ENCODE measurements around the gene FKBP1B. TPM values are rescaled to one million over a fixed set of nuclear protein-coding genes. Genes with fewer than 3 reads are reported as not detected.
A peak's percentile ranks its signal among the peaks of the same experiment; 100 is the strongest.

FKBP1B gene
- total RNA-seq, 1 donor from 2014 or later: 20.6 TPM

GRCh38 chr2:24017711-24018110, 31.8 kb upstream of the FKBP1B start:
- no peak overlapping the region for H3K4me3 ChIP-seq (ENCODE audit: low read depth, low read length)
- DNase-seq (ENCODE audit: low read depth): no peak
- no peak for TF ChIP-seq CTCF (conservative IDR thresholded peaks at IDR 0.05; ENCODE audit: low read depth, low read length)

GRCh38 chr2:24018241-24018640, 31.3 kb upstream of the FKBP1B start:
- H3K4me3 ChIP-seq (ENCODE audit: low read depth, low read length): no peak overlapping the region

GRCh38 chr2:24019729-24020128, 29.8 kb upstream of the FKBP1B start:
- no peak for TF ChIP-seq CTCF (conservative IDR thresholded peaks at IDR 0.05; ENCODE audit: low read depth, low read length)
- DNase-seq (ENCODE audit: low read depth): no peak
- H3K4me3 ChIP-seq (ENCODE audit: low read depth, low read length): no peak overlapping the region

More at GRCh38 chr2:24018241-24018640, 31.3 kb upstream of the FKBP1B start:
- TF ChIP-seq CTCF (conservative IDR thresholded peaks at IDR 0.05; ENCODE audit: low read depth, low read length): no peak
- no peak for DNase-seq (ENCODE audit: low read depth)

- TF ChIP-seq CTCF (conservative IDR thresholded peaks at IDR 0.05; ENCODE audit: low read depth, low read length): no peak
- no peak overlapping the region for H3K4me3 ChIP-seq (ENCODE audit: low read depth, low read length)
- DNase-seq (ENCODE audit: low read depth): no peak
These were observed 29.3 kb upstream of the FKBP1B start for GRCh38 chr2:24020244-24020643.

GRCh38 chr2:24021122-24021998, 28.2 kb upstream of the FKBP1B start:
- no peak overlapping the region for H3K4me3 ChIP-seq (ENCODE audit: low read depth, low read length)
- DNase-seq (ENCODE audit: low read depth): no peak
- peak; percentile 42 for TF ChIP-seq CTCF (conservative IDR thresholded peaks at IDR 0.05; ENCODE audit: low read depth, low read length)

GRCh38 chr2:24022324-24022974, 27.1 kb upstream of the FKBP1B start:
- no peak for TF ChIP-seq CTCF (conservative IDR thresholded peaks at IDR 0.05; ENCODE audit: low read depth, low read length)
- no peak for DNase-seq (ENCODE audit: low read depth)
- no peak overlapping the region for H3K4me3 ChIP-seq (ENCODE audit: low read depth, low read length)
